Suprapubic skin (tissue), 4 donors: ENCODE results near the gene BCKDK.

Source experiments
- CTCF ChIP-seq, 2 donors: fragments of 200-600 bp in 1 of 2; fragments of 450-650 bp in 1 of 2; sonication (generic) in 1 of 2; IDR thresholded peaks; one replicate each; pipeline ENCODE4 v1.5.1; 2016 to 2019; ENCODE audit warnings: antibody characterized with exemption in 2 of 2, mild to moderate bottlenecking in 1 of 2, moderate library complexity in 1 of 2
- POLR2A ChIP-seq, 2 donors: fragments of 450-650 bp; IDR thresholded peaks; one replicate each; pipeline ENCODE4 v1.6.1; 2017; ENCODE audit warnings: antibody characterized with exemption in 2 of 2, mild to moderate bottlenecking in 2 of 2, moderate library complexity in 2 of 2
- POLR2AphosphoS5 ChIP-seq, 3 donors: sonication (generic); formaldehyde crosslinking; IDR thresholded peaks; one replicate each; pipeline ENCODE4 v1.6.1; 2017; ENCODE audit warnings: antibody characterized with exemption in 3 of 3

GRCh38 chr16:31073142-31073969 lies 34.8 kb upstream of the BCKDK start:
- TF ChIP-seq CTCF (IDR thresholded peaks at IDR 0.05) = no peak
- no peak for TF ChIP-seq POLR2A (IDR thresholded peaks at IDR 0.05)
- peak in 1 of 3 donors; percentile 76 for TF ChIP-seq POLR2AphosphoS5 (IDR thresholded peaks at IDR 0.05)
